Measurements from ENCODE around the gene TANGO6.

Gene TANGO6

DNA sequence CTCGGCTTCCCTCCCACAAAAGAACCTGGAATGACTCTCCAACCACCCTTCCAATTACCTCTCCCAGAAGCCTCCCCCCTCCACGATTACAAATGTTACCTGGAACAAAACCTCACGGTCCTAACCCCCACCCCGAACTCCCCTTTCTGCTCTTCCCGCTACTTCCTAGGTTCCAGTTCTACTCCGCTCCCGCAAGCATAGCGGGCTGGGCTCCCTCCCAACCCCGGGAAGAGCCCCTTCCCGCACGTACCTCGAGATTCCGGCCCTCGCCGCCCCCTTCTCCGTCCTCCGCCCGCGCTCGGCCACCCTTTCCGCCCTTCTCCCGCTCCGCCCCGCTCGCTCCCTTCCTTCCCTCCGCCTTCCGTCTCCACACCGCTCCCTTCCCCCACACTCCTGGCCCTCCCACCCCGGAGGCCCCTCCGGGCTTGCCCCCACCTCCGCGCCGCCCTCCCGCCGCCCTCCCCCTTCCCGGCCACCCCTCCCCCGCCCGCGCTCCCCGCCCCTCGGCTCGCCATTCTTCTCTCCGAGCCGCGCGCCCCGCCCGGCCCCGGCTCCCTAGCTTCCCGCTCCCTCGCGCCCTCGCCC is 288.6 kb downstream of the TANGO6 start:
- peaks cover 62% of the 10 kb centered on the region for H3K4me1 Mint-ChIP-seq (ENCODE audit: low read depth)
- H3K4me3 Mint-ChIP-seq, result peak overlapping the region; percentile 96

DNA sequence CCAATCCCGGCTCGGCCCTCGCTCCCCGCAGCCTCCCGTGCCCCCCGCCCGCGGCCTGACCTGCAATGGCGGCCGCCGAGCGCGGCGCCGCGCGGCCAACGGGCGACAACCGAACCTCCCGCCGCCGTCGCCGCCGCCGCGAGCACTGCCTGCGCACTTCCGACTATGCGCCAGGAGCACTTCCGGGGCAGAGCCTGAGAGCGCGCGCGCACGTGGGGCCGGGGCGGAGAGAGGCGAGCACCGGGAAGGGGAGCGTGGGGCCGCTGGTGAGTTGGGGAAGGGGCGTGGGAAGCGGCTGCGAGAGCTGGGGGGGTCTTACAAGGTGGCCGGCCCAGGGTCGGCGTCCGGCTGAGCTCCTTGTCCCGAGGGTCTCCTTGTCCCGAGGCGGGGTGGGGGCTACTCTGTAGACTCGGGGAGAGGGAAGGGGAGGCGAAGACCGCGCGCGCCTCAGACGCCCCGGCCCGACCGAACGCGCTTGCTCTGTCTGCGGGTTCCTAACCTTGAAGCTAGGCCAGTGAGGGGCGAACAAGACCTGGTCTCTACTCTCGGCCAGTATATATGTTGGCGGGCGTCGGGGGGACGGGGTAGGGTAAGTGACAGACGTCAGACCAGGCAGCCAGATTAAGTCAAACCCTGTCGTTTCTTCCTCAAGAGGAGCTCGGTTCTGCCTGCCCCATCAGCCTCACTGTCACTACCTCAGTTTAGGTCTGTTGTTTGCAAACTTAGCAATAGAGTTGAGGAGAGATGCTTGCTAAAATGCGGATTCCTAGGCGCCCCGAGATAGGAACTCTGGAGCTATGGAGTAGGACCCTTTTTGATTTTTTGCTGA is 289.3 kb downstream of the TANGO6 start, which contains the start of the genes CHTF8 and UTP4:
CHTF8 (minus strand) TSS at position 165 of the 829 bp plus-strand sequence. CDS start 11,130 bp downstream, outside the sequence.
UTP4 (plus strand) TSS at position 226 of the 829 bp plus-strand sequence. CDS start 811 bp downstream, outside the sequence.
- Mint-ChIP-seq H3K4me3 (peak within 1 kb of the TSS; percentile 96), H3K9me3 (no peaks in the 10 kb centered on the region), H3K27me3 (no peaks in the 10 kb centered on the region), H3K27ac (peak within 1 kb of the TSS; percentile 97), H3K36me3 (ENCODE audit: low read depth) (peaks cover 92% of the 10 kb centered on the region), H3K4me1 (ENCODE audit: low read depth) (peaks cover 63% of the 10 kb centered on the region)
- peak; percentile 93 for DNase-seq

More for the DNA sequence above, 288.6 kb downstream of the TANGO6 start:
- Mint-ChIP-seq H3K27me3 (no peaks in the 10 kb centered on the region), H3K36me3 (ENCODE audit: low read depth) (peaks cover 92% of the 10 kb centered on the region), H3K27ac (peak overlapping the region; percentile 97), H3K9me3 (no peaks in the 10 kb centered on the region)
- DNase-seq, result peak; percentile 84

DNA sequence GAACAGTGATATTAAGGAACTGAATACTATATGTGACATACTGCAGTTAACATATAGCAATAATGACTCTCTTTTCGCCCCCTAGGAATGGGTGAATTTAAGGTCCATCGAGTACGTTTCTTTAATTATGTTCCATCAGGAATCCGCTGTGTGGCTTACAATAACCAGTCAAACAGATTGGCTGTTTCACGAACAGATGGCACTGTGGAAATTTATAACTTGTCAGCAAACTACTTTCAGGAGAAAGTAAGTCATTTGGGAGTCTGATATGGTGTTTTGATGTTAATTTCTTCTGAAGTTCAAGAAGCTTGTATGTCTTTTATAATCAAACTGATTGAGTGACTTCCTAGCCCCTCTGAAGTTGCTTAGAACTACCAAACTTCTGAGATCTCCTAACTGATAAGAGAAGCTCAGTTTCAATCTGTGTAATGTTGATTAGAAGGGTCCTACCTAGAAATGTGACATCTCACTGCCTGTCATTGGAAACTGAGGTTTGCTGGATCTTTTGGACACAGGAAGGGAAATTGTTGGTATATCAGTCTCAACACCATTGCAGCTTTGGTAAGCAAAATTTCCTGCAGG is 290.1 kb downstream of the TANGO6 start:
- Mint-ChIP-seq H3K27ac (peak overlapping the region; percentile 97), H3K4me1 (ENCODE audit: low read depth) (peaks cover 59% of the 10 kb centered on the region), H3K9me3 (no peaks in the 10 kb centered on the region), H3K4me3 (peak overlapping the region; percentile 96), H3K27me3 (no peaks in the 10 kb centered on the region), H3K36me3 (ENCODE audit: low read depth) (peaks cover 92% of the 10 kb centered on the region)
- DNase-seq, result no peak
